CD8-positive, alpha-beta memory T cell (primary cell): Measurements from ENCODE around the gene ST3GAL4. TPM values are rescaled to one million over a fixed set of nuclear protein-coding genes. Genes with fewer than 3 reads are reported as not detected.
A peak's percentile ranks its signal among the peaks of the same experiment; 100 is the strongest.

Experiments used
- CTCF ChIA-PET: fragments of 350-600 bp; sonication (Branson Sonifier 250); formaldehyde crosslinking; loops from one replicate; lab custom pipeline; 2021; ENCODE audit warnings: antibody characterized with exemption; lab: Charles Lee
- POLR2A ChIA-PET: fragments of 350-600 bp; sonication (Branson Sonifier 250); formaldehyde crosslinking; loops from one replicate; lab custom pipeline; 2021; ENCODE audit warnings: antibody characterized with exemption; lab: Charles Lee
- DNase-seq, 5 donors: peaks; one replicate each; pipeline versions ENCODE4 v3.0.0 to v3.0.0-alpha.2; 2020 to 2022; ENCODE audit warnings: mixed read lengths in 1 of 5
- H3K27ac ChIP-seq: one replicate; pipeline ENCODE4 v1.7.0; 2013; ENCODE audit warnings: low read depth, mild to moderate bottlenecking, low read length, moderate library complexity
- H3K27me3 ChIP-seq: 2 replicates; pipeline ENCODE4 v1.7.0; 2013; ENCODE audit warnings: low read length, mild to moderate bottlenecking; ENCODE audit not compliant: insufficient read depth, poor library complexity, severe bottlenecking
- H3K36me3 ChIP-seq: 2 replicates; pipeline ENCODE4 v1.7.0; 2013; ENCODE audit warnings: mild to moderate bottlenecking, low read length, moderate library complexity; ENCODE audit not compliant: insufficient read depth
- H3K4me1 ChIP-seq: 2 replicates; pipeline ENCODE4 v1.7.0; 2013; ENCODE audit warnings: mild to moderate bottlenecking, low read length, moderate library complexity; ENCODE audit not compliant: insufficient read depth
- H3K4me3 ChIP-seq: 2 replicates; pipeline ENCODE4 v1.7.0; 2013; ENCODE audit warnings: mild to moderate bottlenecking, low read length
- H3K9me3 ChIP-seq: 2 replicates; pipeline ENCODE4 v1.7.0; 2013; ENCODE audit warnings: mild to moderate bottlenecking, low read length
- H3K27ac Mint-ChIP-seq, 8 donors: one replicate each; pipeline ENCODE4 v1.8.0; 2020 to 2021; ENCODE audit warnings: mixed read lengths in 8 of 8, mild to moderate bottlenecking in 6 of 8, inconsistent platforms in 3 of 8, moderate library complexity in 3 of 8
- H3K27me3 Mint-ChIP-seq, 2 donors: one replicate each; pipeline ENCODE4 v1.8.0; 2020 to 2021; ENCODE audit warnings: mixed read lengths in 2 of 2, mild to moderate bottlenecking in 1 of 2, moderate library complexity in 1 of 2
- H3K36me3 Mint-ChIP-seq, 3 donors: one replicate each; pipeline ENCODE4 v1.8.0; 2020 to 2021; ENCODE audit warnings: mixed read lengths in 3 of 3, inconsistent platforms in 1 of 3, mild to moderate bottlenecking in 1 of 3
- H3K4me1 Mint-ChIP-seq, 3 donors: one replicate each; pipeline ENCODE4 v1.8.0; 2020 to 2021; ENCODE audit warnings: mixed read lengths in 3 of 3, inconsistent platforms in 1 of 3, mild to moderate bottlenecking in 1 of 3
- H3K4me3 Mint-ChIP-seq, 7 donors: one replicate each; pipeline ENCODE4 v1.8.0; 2020 to 2021; ENCODE audit warnings: mixed read lengths in 7 of 7, mild to moderate bottlenecking in 6 of 7, moderate library complexity in 4 of 7, inconsistent platforms in 2 of 7
- H3K9me3 Mint-ChIP-seq, 5 donors: one replicate each; pipeline ENCODE4 v1.8.0; 2020 to 2022; ENCODE audit warnings: mixed read lengths in 5 of 5, mild to moderate bottlenecking in 3 of 5, moderate library complexity in 2 of 5, inconsistent platforms in 1 of 5
- polyA plus RNA-seq: library from polyadenylated mRNA; unstranded; fragments of 300-500 nt; fragmentation: Illumina TruSeq; gene quantifications from one replicate; pipeline ENCODE4 v1.2.3, GENCODE V29; 2021
- total RNA-seq, 2 experiments: library from RNA; stranded (reverse); gene quantifications; one replicate each; pipeline ENCODE4 v1.2.3, GENCODE V29; 2021

ST3GAL4 gene
- total and polyA plus RNA-seq, 3 experiments from 2014 or later = 8.3 to 12.5 (median 11.0) TPM

DNA sequence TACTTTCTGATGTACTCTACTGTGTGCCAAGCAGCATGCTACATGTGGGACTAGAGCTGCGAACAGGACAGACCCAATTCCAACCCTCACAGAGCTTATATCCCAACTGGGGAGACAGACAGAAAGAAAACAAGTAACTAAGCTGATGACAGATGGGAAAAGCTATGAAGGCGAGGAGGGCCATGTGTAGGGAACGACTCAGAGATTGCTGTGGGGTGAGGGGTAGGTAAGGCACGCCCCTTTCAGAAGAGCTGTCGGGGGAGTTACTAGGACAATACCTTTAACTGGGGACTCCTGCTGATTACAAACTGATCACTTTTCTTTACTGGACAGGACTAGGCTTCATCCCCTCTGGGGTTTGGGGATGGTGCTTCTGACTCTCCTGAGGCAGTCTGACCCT, 48.9 kb downstream of the ST3GAL4 start:
- no peaks in the 10 kb centered on the region for H3K4me1 ChIP-seq
- no peaks in the 10 kb centered on the region for H3K4me1 Mint-ChIP-seq
- H3K4me3 ChIP-seq = no peak overlapping the region
- no peaks in the 10 kb centered on the region for H3K9me3 Mint-ChIP-seq
- CTCF ChIA-PET = interaction anchor here (1.5 kb wide), 1 partner anchor 76 kb away, joined by 4 read pairs; no protein-coding TSS in a partner anchor
- no peaks in the 10 kb centered on the region for H3K27me3 ChIP-seq
- H3K27ac ChIP-seq = no peak overlapping the region
- POLR2A ChIA-PET = no interaction called here
- no peaks in the 10 kb centered on the region for H3K36me3 ChIP-seq
- H3K36me3 Mint-ChIP-seq = peaks cover 0 to 19% (median 9%) of the 10 kb centered on the region in 3 donors
- DNase-seq = no peak
- H3K4me3 Mint-ChIP-seq = no peak overlapping the region
- peak overlapping the region in 4 of 8 donors; percentile 25 to 64 (median 34) for H3K27ac Mint-ChIP-seq
- H3K9me3 ChIP-seq = no peaks in the 10 kb centered on the region
- H3K27me3 Mint-ChIP-seq = peaks cover 0 to 3% of the 10 kb centered on the region in 2 donors

DNA sequence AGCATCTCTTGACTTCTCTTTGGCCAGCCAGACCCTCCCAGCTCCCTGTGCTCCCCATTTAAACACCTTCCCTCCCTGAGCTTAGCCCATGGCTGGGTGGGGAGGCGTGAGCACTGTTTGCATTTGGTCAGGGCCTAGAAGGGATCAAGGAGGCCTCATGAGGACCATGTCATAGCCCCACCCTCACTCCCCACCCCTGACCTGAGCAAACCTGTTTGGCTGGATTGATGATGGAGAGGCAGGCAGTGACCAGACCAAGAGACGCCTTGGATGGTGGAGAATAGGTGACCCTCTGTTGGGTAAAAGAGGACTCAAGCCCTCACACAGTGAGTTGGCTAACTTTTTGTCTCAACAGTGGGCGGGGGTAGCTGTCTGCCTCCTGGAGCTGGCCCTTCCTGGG, 49.9 kb downstream of the ST3GAL4 start:
- H3K4me1 ChIP-seq = no peaks in the 10 kb centered on the region
- H3K36me3 ChIP-seq = no peaks in the 10 kb centered on the region
- peaks cover 0 to 23% (median 12%) of the 10 kb centered on the region in 3 donors for H3K36me3 Mint-ChIP-seq
- no peak overlapping the region for H3K4me3 Mint-ChIP-seq
- H3K27me3 Mint-ChIP-seq = peaks cover 0 to 1% of the 10 kb centered on the region in 2 donors
- no peak overlapping the region for H3K27ac Mint-ChIP-seq
- no peaks in the 10 kb centered on the region for H3K27me3 ChIP-seq
- H3K27ac ChIP-seq = no peak overlapping the region
- no peak for DNase-seq
- no peaks in the 10 kb centered on the region for H3K4me1 Mint-ChIP-seq
- no peak overlapping the region for H3K4me3 ChIP-seq
- ChIA-PET CTCF (interaction anchor here (0.9 kb wide), 1 partner anchor 12 kb away, joined by 3 read pairs; no protein-coding TSS in a partner anchor), POLR2A (no interaction called here)
- H3K9me3 ChIP-seq = no peaks in the 10 kb centered on the region
- no peaks in the 10 kb centered on the region for H3K9me3 Mint-ChIP-seq

DNA sequence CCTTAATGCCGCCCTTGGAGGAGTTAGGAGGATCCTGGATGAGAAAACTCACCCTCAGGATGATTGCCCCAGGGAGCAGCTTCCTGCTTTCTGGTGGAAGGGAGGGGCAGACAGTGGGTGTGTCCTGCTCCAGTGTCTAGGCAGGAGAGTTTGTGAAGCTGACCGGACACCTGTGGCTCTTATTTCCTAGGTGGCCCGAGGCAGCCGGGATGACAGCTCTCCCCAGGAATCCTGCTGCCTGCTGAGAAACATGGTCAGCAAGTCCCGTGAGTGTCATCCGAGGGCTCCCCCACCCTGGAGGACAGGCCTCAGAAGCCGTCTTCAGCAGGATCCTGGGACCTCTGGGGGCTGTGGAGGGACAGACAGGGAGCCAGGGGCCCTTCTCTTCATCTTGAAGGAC, 50.4 kb downstream of the ST3GAL4 start:
- no peaks in the 10 kb centered on the region for H3K36me3 ChIP-seq
- Mint-ChIP-seq H3K27ac (no peak overlapping the region), H3K36me3 (peaks cover 0 to 27% (median 12%) of the 10 kb centered on the region in 3 donors), H3K9me3 (no peaks in the 10 kb centered on the region), H3K4me1 (no peaks in the 10 kb centered on the region), H3K4me3 (no peak overlapping the region), H3K27me3 (peaks cover 0 to 1% of the 10 kb centered on the region in 2 donors)
- ChIA-PET CTCF (interaction anchor here (0.9 kb wide), 1 partner anchor 11 kb away, joined by 3 read pairs; no protein-coding TSS in a partner anchor), POLR2A (no interaction called here)
- no peak for DNase-seq
- no peak overlapping the region for H3K27ac ChIP-seq
- no peak overlapping the region for H3K4me3 ChIP-seq
- H3K4me1 ChIP-seq = no peaks in the 10 kb centered on the region
- H3K9me3 ChIP-seq = no peaks in the 10 kb centered on the region
- H3K27me3 ChIP-seq = no peaks in the 10 kb centered on the region

DNA sequence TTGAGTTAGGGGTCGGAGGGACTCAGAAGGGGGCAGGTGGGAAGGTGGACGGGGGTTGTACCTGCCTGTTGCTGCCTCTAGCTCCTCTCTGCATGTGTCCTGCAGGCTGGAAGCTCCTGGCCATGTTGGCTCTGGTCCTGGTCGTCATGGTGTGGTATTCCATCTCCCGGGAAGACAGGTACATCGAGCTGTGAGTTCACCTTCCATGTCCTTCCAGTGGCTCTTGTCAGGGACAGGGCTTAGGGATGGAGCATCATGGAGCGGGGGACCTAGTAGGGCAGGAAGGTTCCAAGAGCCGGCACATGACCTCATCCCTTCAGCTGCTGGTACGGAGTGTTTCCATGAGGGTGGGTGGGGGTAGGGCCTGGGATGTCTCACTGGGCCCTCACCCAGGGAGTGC, 50.9 kb downstream of the ST3GAL4 start:
- Histone ChIP-seq H3K9me3 (no peaks in the 10 kb centered on the region), H3K27me3 (no peaks in the 10 kb centered on the region), H3K4me3 (no peak overlapping the region), H3K4me1 (no peaks in the 10 kb centered on the region), H3K27ac (no peak overlapping the region), H3K36me3 (no peaks in the 10 kb centered on the region)
- Mint-ChIP-seq H3K9me3 (no peaks in the 10 kb centered on the region), H3K4me3 (no peak overlapping the region), H3K27ac (no peak overlapping the region), H3K27me3 (peaks cover 0 to 1% of the 10 kb centered on the region in 2 donors), H3K36me3 (peaks cover 0 to 27% (median 12%) of the 10 kb centered on the region in 3 donors), H3K4me1 (no peaks in the 10 kb centered on the region)
- no peak for DNase-seq
- ChIA-PET POLR2A (no interaction called here), CTCF (no interaction called here)

DNA sequence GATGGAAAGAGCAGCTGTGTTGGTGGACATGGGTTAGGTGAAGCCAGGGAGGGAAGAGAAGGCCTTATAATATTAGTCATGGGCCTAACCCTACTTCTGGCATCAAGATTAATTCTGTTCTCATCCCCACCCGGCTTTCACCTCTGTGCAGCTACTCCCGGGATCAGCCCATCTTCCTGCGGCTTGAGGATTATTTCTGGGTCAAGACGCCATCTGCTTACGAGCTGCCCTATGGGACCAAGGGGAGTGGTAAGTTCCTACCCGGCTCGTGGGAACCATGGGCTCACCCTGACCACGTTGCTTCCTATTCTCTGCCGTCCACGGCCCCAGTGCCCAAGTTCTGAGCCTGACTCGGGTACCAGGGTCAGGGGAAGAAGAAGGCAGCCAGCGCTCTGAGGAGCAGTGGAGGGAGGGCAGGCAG, 51.6 kb downstream of the ST3GAL4 start:
- ChIA-PET POLR2A (no interaction called here), CTCF (no interaction called here)
- Mint-ChIP-seq H3K36me3 (peaks cover 0 to 32% (median 13%) of the 10 kb centered on the region in 3 donors), H3K4me3 (no peak overlapping the region), H3K27ac (no peak overlapping the region), H3K4me1 (no peaks in the 10 kb centered on the region), H3K9me3 (no peaks in the 10 kb centered on the region), H3K27me3 (peaks cover 0 to 1% of the 10 kb centered on the region in 2 donors)
- Histone ChIP-seq H3K27me3 (no peaks in the 10 kb centered on the region), H3K9me3 (no peaks in the 10 kb centered on the region), H3K4me1 (no peaks in the 10 kb centered on the region), H3K27ac (no peak overlapping the region), H3K4me3 (no peak overlapping the region), H3K36me3 (no peaks in the 10 kb centered on the region)
- no peak for DNase-seq

DNA sequence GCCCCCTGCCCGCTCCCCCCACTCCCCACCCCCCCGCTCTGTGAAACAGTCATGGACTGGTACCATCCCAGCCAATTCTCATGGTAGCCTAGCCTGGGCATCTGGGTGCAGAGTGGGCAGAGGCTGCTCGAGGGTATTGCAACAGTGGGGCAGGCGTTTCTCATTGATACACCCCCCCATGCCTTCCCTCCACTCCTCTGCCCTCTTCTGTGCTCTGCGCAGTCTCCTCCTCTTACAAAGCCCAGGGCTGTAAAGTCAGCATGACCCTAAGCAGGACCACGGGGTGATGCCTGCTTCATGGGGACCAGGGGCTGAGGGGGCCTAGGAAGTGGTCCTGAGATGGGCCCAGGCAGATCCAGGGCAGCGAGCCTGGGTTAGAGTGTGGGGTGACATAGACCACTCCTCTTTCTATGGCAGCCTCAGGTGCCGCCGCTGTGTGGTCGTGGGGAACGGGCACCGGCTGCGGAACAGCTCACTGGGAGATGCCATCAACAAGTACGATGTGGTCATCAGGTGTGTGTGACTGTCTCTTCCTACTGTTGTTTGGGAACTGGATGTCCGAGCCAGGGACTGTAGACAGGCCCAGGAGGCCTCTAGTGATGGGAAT, 52.3 kb downstream of the ST3GAL4 start:
- Histone ChIP-seq H3K36me3 (no peaks in the 10 kb centered on the region), H3K27ac (no peak overlapping the region), H3K9me3 (no peaks in the 10 kb centered on the region), H3K27me3 (no peaks in the 10 kb centered on the region), H3K4me1 (no peaks in the 10 kb centered on the region), H3K4me3 (no peak overlapping the region)
- peaks cover 0 to 1% of the 10 kb centered on the region in 2 donors for H3K27me3 Mint-ChIP-seq
- peak overlapping the region in 1 of 8 donors; percentile 94 for H3K27ac Mint-ChIP-seq
- no peak overlapping the region for H3K4me3 Mint-ChIP-seq
- H3K4me1 Mint-ChIP-seq = no peaks in the 10 kb centered on the region
- CTCF ChIA-PET = no interaction called here
- POLR2A ChIA-PET = no interaction called here
- H3K9me3 Mint-ChIP-seq = no peaks in the 10 kb centered on the region
- no peak for DNase-seq
- peaks cover 0 to 33% (median 14%) of the 10 kb centered on the region in 3 donors for H3K36me3 Mint-ChIP-seq

DNA sequence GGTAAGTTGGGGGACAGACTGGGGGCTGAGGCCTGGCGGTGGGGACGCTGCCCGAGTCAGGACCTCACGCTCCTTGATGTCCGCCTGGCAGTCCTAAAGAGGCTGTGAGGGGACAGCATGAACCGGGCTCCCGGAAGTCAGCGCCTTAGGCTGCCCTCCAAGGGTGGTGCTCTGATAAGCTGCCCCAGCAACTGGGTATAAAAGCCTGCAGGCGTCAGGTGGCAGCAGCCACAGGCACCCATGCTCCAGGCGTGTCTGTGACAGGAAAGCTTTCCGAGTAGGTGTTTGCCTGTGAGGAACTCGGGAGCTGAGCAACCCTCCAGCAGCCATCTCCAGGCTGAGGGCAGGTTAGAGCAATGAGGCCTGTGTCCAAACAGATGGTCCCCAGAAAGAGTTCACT, 53.0 kb downstream of the ST3GAL4 start:
- no peak overlapping the region for H3K4me3 Mint-ChIP-seq
- peaks cover 0 to 1% of the 10 kb centered on the region in 2 donors for H3K27me3 Mint-ChIP-seq
- H3K4me1 Mint-ChIP-seq = no peaks in the 10 kb centered on the region
- Histone ChIP-seq H3K9me3 (no peaks in the 10 kb centered on the region), H3K36me3 (no peaks in the 10 kb centered on the region), H3K4me3 (no peak overlapping the region), H3K4me1 (no peaks in the 10 kb centered on the region), H3K27ac (no peak overlapping the region), H3K27me3 (no peaks in the 10 kb centered on the region)
- ChIA-PET POLR2A (no interaction called here), CTCF (no interaction called here)
- no peaks in the 10 kb centered on the region for H3K9me3 Mint-ChIP-seq
- no peak overlapping the region for H3K27ac Mint-ChIP-seq
- no peak for DNase-seq
- H3K36me3 Mint-ChIP-seq = peaks cover 0 to 33% (median 14%) of the 10 kb centered on the region in 3 donors

DNA sequence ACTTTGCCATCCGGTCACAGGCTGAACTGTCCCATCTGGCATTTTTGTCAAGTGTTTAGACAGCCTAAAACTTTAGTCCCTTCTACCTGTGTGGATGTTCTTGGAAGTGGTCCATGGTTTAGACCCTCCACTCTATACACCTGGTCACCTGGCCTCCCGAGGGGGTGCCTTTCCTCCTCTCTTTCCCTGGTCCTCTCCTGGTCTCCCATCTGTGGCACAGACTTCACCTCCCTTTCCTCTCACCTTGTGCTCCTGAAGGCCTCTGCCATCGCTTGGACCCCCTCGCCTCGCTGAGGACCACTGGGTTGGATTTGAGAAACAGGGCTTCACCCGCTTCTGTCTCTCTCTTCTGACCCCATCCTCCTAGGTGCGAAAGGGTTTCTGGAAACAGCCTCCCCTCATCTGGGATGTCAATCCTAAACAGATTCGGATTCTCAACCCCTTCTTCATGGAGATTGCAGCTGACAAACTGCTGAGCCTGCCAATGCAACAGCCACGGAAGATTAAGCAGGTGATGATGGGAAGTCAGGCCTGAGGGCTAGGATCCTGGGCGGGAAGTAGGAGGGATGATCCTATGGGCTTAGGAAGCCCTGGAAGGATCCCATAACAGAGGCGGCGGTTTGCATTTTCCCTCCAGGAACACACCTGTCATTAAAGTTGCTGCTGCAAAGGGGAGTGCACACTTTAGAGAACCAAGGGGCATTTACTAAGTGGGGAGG, 53.6 kb downstream of the ST3GAL4 start:
- H3K27ac ChIP-seq = no peak overlapping the region
- H3K4me3 Mint-ChIP-seq = no peak overlapping the region
- H3K4me3 ChIP-seq = no peak overlapping the region
- H3K27me3 ChIP-seq = no peaks in the 10 kb centered on the region
- H3K36me3 Mint-ChIP-seq = peaks cover 0 to 33% (median 14%) of the 10 kb centered on the region in 3 donors
- ChIA-PET POLR2A (no interaction called here), CTCF (no interaction called here)
- H3K36me3 ChIP-seq = no peaks in the 10 kb centered on the region
- H3K9me3 Mint-ChIP-seq = no peaks in the 10 kb centered on the region
- H3K4me1 ChIP-seq = no peaks in the 10 kb centered on the region
- H3K4me1 Mint-ChIP-seq = no peaks in the 10 kb centered on the region
- peaks cover 0 to 1% of the 10 kb centered on the region in 2 donors for H3K27me3 Mint-ChIP-seq
- no peak for DNase-seq
- no peaks in the 10 kb centered on the region for H3K9me3 ChIP-seq
- peak overlapping the region in 2 of 8 donors; percentile 9 to 82 for H3K27ac Mint-ChIP-seq
